PC-9 (cell line): ENCODE results near the gene ZNF732.

ENCODE experiments used
- EZH2 ChIP-seq: fragments of 200-600 bp; sonication (generic); IDR thresholded peaks from 2 replicates; pipeline ENCODE4 v1.8.0; 2017; ENCODE audit warnings: antibody characterized with exemption, low read depth
- TF ChIP-seq, protein P1 (sequence below): fragments of 200-600 bp; sonication (generic); conservative IDR thresholded peaks from 2 replicates; pipeline ENCODE4 v1.6.1; 2017; ENCODE audit warnings: mixed run types, antibody characterized with exemption, mild to moderate bottlenecking, moderate library complexity

DNA sequence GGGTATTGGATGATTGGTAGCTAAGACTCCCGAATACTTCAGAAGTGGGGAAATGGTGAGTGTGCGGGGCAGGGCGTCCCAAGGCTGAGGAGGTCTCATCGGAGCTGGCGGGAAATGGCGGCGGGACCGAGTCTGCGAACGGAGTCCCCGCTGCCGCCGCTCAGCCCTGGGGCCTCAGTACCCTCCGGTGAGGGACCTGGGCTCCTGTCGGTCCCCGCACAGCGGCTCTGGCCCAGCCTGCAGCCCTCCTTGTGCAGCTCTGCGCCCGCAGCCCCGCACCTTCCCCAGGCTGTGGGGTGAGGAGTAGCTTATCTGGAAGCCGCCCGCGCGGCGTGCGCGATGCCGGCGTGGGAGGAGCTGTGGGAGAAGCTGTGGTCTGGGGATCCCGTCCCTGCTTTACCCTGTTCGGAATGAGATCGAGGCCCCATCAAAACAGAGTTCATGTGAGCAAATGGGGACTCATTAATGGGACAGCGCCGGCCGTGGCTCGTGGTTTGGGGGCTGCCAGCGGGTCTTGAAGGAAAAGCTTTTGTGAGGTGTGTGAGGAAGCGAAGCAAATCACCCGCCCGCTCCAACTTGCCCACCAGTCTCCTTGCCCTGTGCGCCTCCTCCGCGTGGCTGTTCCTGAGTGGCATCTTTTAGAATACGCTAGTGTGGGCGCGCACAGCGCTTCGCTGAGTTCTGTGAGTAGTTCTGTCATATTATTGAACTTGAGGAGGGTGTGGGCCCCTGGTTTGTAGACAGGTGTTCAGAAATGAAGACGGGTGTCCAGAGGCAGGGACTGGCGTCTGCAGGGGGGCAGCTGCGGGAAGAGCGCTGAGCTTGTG, 32.9 kb upstream of the ZNF732 start:
- TF ChIP-seq, protein P1, sequence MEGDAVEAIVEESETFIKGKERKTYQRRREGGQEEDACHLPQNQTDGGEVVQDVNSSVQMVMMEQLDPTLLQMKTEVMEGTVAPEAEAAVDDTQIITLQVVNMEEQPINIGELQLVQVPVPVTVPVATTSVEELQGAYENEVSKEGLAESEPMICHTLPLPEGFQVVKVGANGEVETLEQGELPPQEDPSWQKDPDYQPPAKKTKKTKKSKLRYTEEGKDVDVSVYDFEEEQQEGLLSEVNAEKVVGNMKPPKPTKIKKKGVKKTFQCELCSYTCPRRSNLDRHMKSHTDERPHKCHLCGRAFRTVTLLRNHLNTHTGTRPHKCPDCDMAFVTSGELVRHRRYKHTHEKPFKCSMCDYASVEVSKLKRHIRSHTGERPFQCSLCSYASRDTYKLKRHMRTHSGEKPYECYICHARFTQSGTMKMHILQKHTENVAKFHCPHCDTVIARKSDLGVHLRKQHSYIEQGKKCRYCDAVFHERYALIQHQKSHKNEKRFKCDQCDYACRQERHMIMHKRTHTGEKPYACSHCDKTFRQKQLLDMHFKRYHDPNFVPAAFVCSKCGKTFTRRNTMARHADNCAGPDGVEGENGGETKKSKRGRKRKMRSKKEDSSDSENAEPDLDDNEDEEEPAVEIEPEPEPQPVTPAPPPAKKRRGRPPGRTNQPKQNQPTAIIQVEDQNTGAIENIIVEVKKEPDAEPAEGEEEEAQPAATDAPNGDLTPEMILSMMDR, result no peak
- no peak for TF ChIP-seq EZH2
